ENCODE data around the gene FHIP2A. TPM values are rescaled to one million over a fixed set of nuclear protein-coding genes. Genes with fewer than 3 reads are reported as not detected.
"Not testable (repeated sequence)": the region's sequence is repeated elsewhere in the genome, so short reads cannot be mapped to it uniquely, and the experiment has no call there.

FHIP2A gene
- total and polyA plus RNA-seq, 12 donors = 8.1 to 39.6 (median 25.2) TPM

GRCh38 chr10:114831186-114831867 is 9.7 kb downstream of the FHIP2A start:
- no peaks in the 10 kb centered on the region for H3K27me3 ChIP-seq
- intact Hi-C loops (cut with DNase I) = no loop called here
- no peak overlapping the region for H3K27ac ChIP-seq
- H3K4me1 ChIP-seq (replicated peaks in 1 of 2) = peaks cover 14 to 23% of the 10 kb centered on the region in 2 donors
- H3K36me3 ChIP-seq (replicated peaks in 1 of 2) = peaks cover 0 to 28% of the 10 kb centered on the region in 2 donors
- no peak for TF ChIP-seq POLR2A (IDR thresholded peaks at IDR 0.05)
- TF ChIP-seq CTCF (IDR thresholded peaks at IDR 0.05) = no peak
- H3K9me3 ChIP-seq (replicated peaks in 1 of 3) = no peaks in the 10 kb centered on the region
- WGBS, 4 donors = 87 to 91% (median 89%) methylated on average over 6 of the region's 6 CpGs
- no peak overlapping the region for H3K4me3 ChIP-seq
- no peak for DNase-seq

GRCh38 chr10:114837690-114838089 is 16.1 kb downstream of the FHIP2A start:
- H3K4me3 ChIP-seq = no peak overlapping the region
- H3K27me3 ChIP-seq = no peaks in the 10 kb centered on the region
- H3K27ac ChIP-seq = no peak overlapping the region
- no peaks in the 10 kb centered on the region for H3K9me3 ChIP-seq (replicated peaks in 1 of 3)
- 94 to 97% (median 96%) methylated on average over 3 of the region's 3 CpGs for WGBS, 4 donors
- TF ChIP-seq POLR2A (IDR thresholded peaks at IDR 0.05) (no peak), CTCF (IDR thresholded peaks at IDR 0.05) (no peak)
- intact Hi-C loops (cut with DNase I) = no loop called here
- no peak for DNase-seq
- H3K4me1 ChIP-seq (replicated peaks in 1 of 2) = no peaks in the 10 kb centered on the region
- peaks cover 0 to 54% of the 10 kb centered on the region in 2 donors for H3K36me3 ChIP-seq (replicated peaks in 1 of 2)

- H3K27ac ChIP-seq = no peak overlapping the region
- H3K4me1 ChIP-seq (replicated peaks in 1 of 2) = no peaks in the 10 kb centered on the region
- no peak for DNase-seq
- H3K36me3 ChIP-seq (replicated peaks in 1 of 2) = peaks cover 0 to 62% of the 10 kb centered on the region in 2 donors
- no peaks in the 10 kb centered on the region for H3K9me3 ChIP-seq (replicated peaks in 1 of 3)
- H3K27me3 ChIP-seq = no peaks in the 10 kb centered on the region
- 94 to 100% (median 96%) methylated on average over 3 of the region's 3 CpGs for WGBS, 4 donors
- TF ChIP-seq CTCF (IDR thresholded peaks at IDR 0.05) (no peak), POLR2A (IDR thresholded peaks at IDR 0.05) (no peak)
- intact Hi-C loops (cut with DNase I) = no loop called here
- H3K4me3 ChIP-seq = no peak overlapping the region
Observed at GRCh38 chr10:114839901-114840300, 18.3 kb downstream of the FHIP2A start.

- DNase-seq = no peak
- Histone ChIP-seq H3K36me3 (replicated peaks in 1 of 2) (peaks cover 0 to 84% of the 10 kb centered on the region in 2 donors), H3K4me3 (no peak overlapping the region), H3K4me1 (replicated peaks in 1 of 2) (no peaks in the 10 kb centered on the region), H3K9me3 (replicated peaks in 1 of 3) (no peaks in the 10 kb centered on the region), H3K27me3 (no peaks in the 10 kb centered on the region), H3K27ac (no peak overlapping the region)
- no peak for TF ChIP-seq CTCF (IDR thresholded peaks at IDR 0.05)
- TF ChIP-seq POLR2A (IDR thresholded peaks at IDR 0.05) = no peak
- 85 to 94% (median 88%) methylated on average over 8 of the region's 8 CpGs for WGBS, 4 donors
- intact Hi-C loops (cut with DNase I) = no loop called here
Observed at GRCh38 chr10:114845978-114846693, 24.6 kb downstream of the FHIP2A start.

GRCh38 chr10:114847517-114847916 is 25.9 kb downstream of the FHIP2A start:
- H3K27ac ChIP-seq; intact Hi-C loops (cut with DNase I); H3K9me3 ChIP-seq (replicated peaks in 1 of 3); H3K27me3 ChIP-seq; H3K4me3 ChIP-seq; DNase-seq; H3K4me1 ChIP-seq (replicated peaks in 1 of 2): not testable (repeated sequence)
- peaks cover 0 to 92% of the 10 kb centered on the region in 2 donors for H3K36me3 ChIP-seq (replicated peaks in 1 of 2)
- WGBS, 4 donors = 88 to 98% (median 94%) methylated on average over 8 to 10 of the region's 10 CpGs
